GM23338 (cell line): Measurements from ENCODE around the gene LITAF. TPM values are rescaled to one million over a fixed set of nuclear protein-coding genes. Genes with fewer than 3 reads are reported as not detected.

Experiments used
- ATAC-seq: fragments of 200-7000 bp; cut with Tn5 transposase; 3 replicates; pipeline ENCODE4 v1.9.1; 2020
- DNase-seq: peaks from one replicate; pipeline ENCODE4 v3.0.0-alpha.2; 2015; ENCODE audit warnings: low spot score
- H2AFZ ChIP-seq: fragments of 200-600 bp; sonication (generic); 2 replicates; pipeline ENCODE4 v1.8.0; 2016; ENCODE audit warnings: antibody characterized with exemption, mild to moderate bottlenecking, moderate library complexity
- H3F3A ChIP-seq: fragments of 200-600 bp; sonication (generic); replicated peaks from 2 replicates; pipeline ENCODE4 v1.8.0; 2017; ENCODE audit warnings: antibody characterized with exemption, mixed run types, low read depth
- H3K27ac ChIP-seq: fragments of 200-600 bp; sonication (generic); 2 replicates; pipeline ENCODE4 v1.6.1; 2016; ENCODE audit warnings: low read depth
- H3K27me3 ChIP-seq: fragments of 200-600 bp; sonication (generic); 2 replicates; pipeline ENCODE4 v1.8.0; 2016; ENCODE audit warnings: mild to moderate bottlenecking, mixed run types, moderate library complexity; ENCODE audit not compliant: insufficient read depth
- H3K36me3 ChIP-seq: fragments of 200-600 bp; sonication (generic); 2 replicates; pipeline ENCODE4 v1.8.0; 2016; ENCODE audit warnings: mild to moderate bottlenecking; ENCODE audit not compliant: insufficient read depth
- H3K4me1 ChIP-seq: fragments of 200-600 bp; sonication (generic); 2 replicates; pipeline ENCODE4 v1.8.0; 2016; ENCODE audit warnings: mild to moderate bottlenecking, moderate library complexity; ENCODE audit not compliant: insufficient read depth
- H3K4me2 ChIP-seq: fragments of 200-600 bp; sonication (generic); 2 replicates; pipeline ENCODE4 v1.7.1; 2017; ENCODE audit warnings: mixed run types
- H3K4me3 ChIP-seq: fragments of 200-600 bp; sonication (generic); 2 replicates; pipeline ENCODE4 v1.6.1; 2016; ENCODE audit warnings: mixed run types
- H3K79me2 ChIP-seq: fragments of 200-600 bp; sonication (generic); replicated peaks from 2 replicates; pipeline ENCODE4 v1.8.0; 2017; ENCODE audit warnings: mild to moderate bottlenecking; ENCODE audit not compliant: insufficient read depth
- H3K9me2 ChIP-seq: fragments of 200-600 bp; sonication (generic); 2 replicates; pipeline ENCODE4 v1.8.0; 2017; ENCODE audit not compliant: insufficient read depth
- H4K20me1 ChIP-seq: fragments of 200-600 bp; sonication (generic); replicated peaks from 2 replicates; pipeline ENCODE4 v1.8.0; 2017; ENCODE audit warnings: mild to moderate bottlenecking; ENCODE audit not compliant: insufficient read depth
- H3K27ac Mint-ChIP-seq: 2 replicates; pipeline ENCODE4 v1.8.0; 2020; ENCODE audit warnings: inconsistent platforms, mild to moderate bottlenecking, moderate library complexity, mixed read lengths
- H3K27me3 Mint-ChIP-seq: 3 replicates; pipeline ENCODE4 v1.8.0; 2022; ENCODE audit warnings: low read depth, mild to moderate bottlenecking, moderate library complexity, mixed read lengths, inconsistent platforms; ENCODE audit not compliant: insufficient read depth, poor library complexity
- H3K36me3 Mint-ChIP-seq: 3 replicates; pipeline ENCODE4 v1.8.0; 2021; ENCODE audit warnings: low read depth, mild to moderate bottlenecking, inconsistent platforms, moderate library complexity, mixed read lengths
- H3K4me1 Mint-ChIP-seq: 3 replicates; pipeline ENCODE4 v1.8.0; 2020; ENCODE audit warnings: mild to moderate bottlenecking, inconsistent platforms, mixed read lengths
- H3K4me3 Mint-ChIP-seq: 3 replicates; pipeline ENCODE4 v1.8.0; 2021; ENCODE audit warnings: moderate library complexity, mild to moderate bottlenecking, inconsistent platforms, mixed read lengths
- H3K9me3 Mint-ChIP-seq: 3 replicates; pipeline ENCODE4 v1.8.0; 2020; ENCODE audit warnings: moderate library complexity, mild to moderate bottlenecking, inconsistent platforms, mixed read lengths
- CREB1 ChIP-seq: fragments of 250-450 bp; sonication (Bioruptor Pico); IDR thresholded peaks from 2 replicates; pipeline ENCODE4 v1.5.0; 2020; ENCODE audit warnings: low read depth, mild to moderate bottlenecking, moderate library complexity
- ETS1 ChIP-seq: IDR thresholded peaks from 2 replicates; pipeline ENCODE4 v1.6.1; 2016; ENCODE audit warnings: antibody characterized with exemption
- EZH2 ChIP-seq: fragments of 200-600 bp; sonication (generic); IDR thresholded peaks from one replicate; pipeline ENCODE4 v1.8.0; 2017; ENCODE audit warnings: antibody characterized with exemption, mild to moderate bottlenecking, low read depth; ENCODE audit not compliant: unreplicated experiment
- EZH2phosphoT487 ChIP-seq: fragments of 200-600 bp; sonication (generic); IDR thresholded peaks from one replicate; pipeline ENCODE4 v1.8.1; 2018; ENCODE audit warnings: antibody characterized with exemption; ENCODE audit not compliant: unreplicated experiment
- POLR2AphosphoS5 ChIP-seq: IDR thresholded peaks from 2 replicates; pipeline ENCODE4 v1.6.1; 2016; ENCODE audit warnings: antibody characterized with exemption, low read depth
- REST ChIP-seq: IDR thresholded peaks from one replicate; pipeline ENCODE4 v1.6.1; 2018; ENCODE audit warnings: antibody characterized with exemption; ENCODE audit not compliant: unreplicated experiment
- STAT1 ChIP-seq: IDR thresholded peaks from one replicate; pipeline ENCODE4 v1.6.1; 2016; ENCODE audit warnings: antibody characterized with exemption; ENCODE audit not compliant: unreplicated experiment
- ZNF462 ChIP-seq: fragments of 250-450 bp; sonication (Bioruptor Pico); IDR thresholded peaks from 2 replicates; pipeline ENCODE4 v1.5.0; 2020; ENCODE audit warnings: mild to moderate bottlenecking, moderate library complexity
- polyA plus RNA-seq: library from polyadenylated mRNA; unstranded; fragments of >200 nt; fragmentation: Nextera tagmentation; extraction: Ambion mirVana; gene quantifications from 2 replicates; pipeline ENCODE4 v1.2.1, GENCODE V29; 2016
- total RNA-seq: library from RNA; depleted of rRNA; stranded (reverse); fragments of >200 nt; shearing (Covaris generic); gene quantifications from 2 replicates; pipeline ENCODE4 v1.2.3, GENCODE V29; 2014

LITAF gene
- total and polyA plus RNA-seq, 2 experiments from 2014 or later: 131 to 158 TPM

GRCh38 chr16:11528053-11528452 is 58.7 kb downstream of the LITAF start:
- Histone ChIP-seq H4K20me1 (no peaks in the 10 kb centered on the region), H3K36me3 (no peaks in the 10 kb centered on the region), H3F3A (no peaks in the 10 kb centered on the region), H3K4me2 (no peak overlapping the region), H3K27me3 (no peaks in the 10 kb centered on the region), H3K4me3 (no peak overlapping the region), H3K4me1 (peaks cover 9% of the 10 kb centered on the region), H3K27ac (no peak overlapping the region), H2AFZ (no peak overlapping the region), H3K9me2 (no peaks in the 10 kb centered on the region), H3K79me2 (no peaks in the 10 kb centered on the region)
- peaks cover 3% of the 10 kb centered on the region; the same call in 1 of the 3 replicates for H3K9me3 Mint-ChIP-seq
- H3K36me3 Mint-ChIP-seq: no peaks in the 10 kb centered on the region
- peaks cover 11% of the 10 kb centered on the region; the same call in 2 of the 3 replicates for H3K4me1 Mint-ChIP-seq
- ATAC-seq (no peak), DNase-seq (no peak)
- peaks cover 13% of the 10 kb centered on the region for H3K27me3 Mint-ChIP-seq
- TF ChIP-seq ETS1: no peak
- no peak for TF ChIP-seq POLR2AphosphoS5
- no peak for TF ChIP-seq REST
- no peak for TF ChIP-seq ZNF462
- no peak for TF ChIP-seq STAT1
- TF ChIP-seq EZH2: no peak
- no peak for TF ChIP-seq CREB1 (CRISPR knock-in tag)
- TF ChIP-seq EZH2phosphoT487: no peak
- H3K27ac Mint-ChIP-seq: no peak overlapping the region
- H3K4me3 Mint-ChIP-seq: no peak overlapping the region
